Body of pancreas (tissue), 4 donors: ENCODE results near the gene TXNDC11. TPM values are rescaled to one million over a fixed set of nuclear protein-coding genes. Genes with fewer than 3 reads are reported as not detected.
"Not testable (repeated sequence)": the region's sequence is repeated elsewhere in the genome, so short reads cannot be mapped to it uniquely, and the experiment has no call there.

Experiments used
- ATAC-seq: fragments of 150-250 bp; one replicate; pipeline ENCODE4 v1.9.1; 2016
- DNase-seq, 4 donors: peaks; one replicate each; pipeline ENCODE4 v3.0.0-alpha.2; 2019
- H3K27ac ChIP-seq, 4 donors: fragments of 200-600 bp; sonication (generic); 1 replicate in 3 of 4; 2 replicates in 1 of 4; pipeline versions ENCODE4 v1.5.1 to v1.6.1; 2016 to 2019; ENCODE audit warnings: mild to moderate bottlenecking in 1 of 4, mixed read lengths in 1 of 4, moderate library complexity in 1 of 4
- H3K27me3 ChIP-seq, 2 donors: fragments of 200-600 bp; sonication (generic); one replicate each; pipeline ENCODE4 v1.6.0; 2016; ENCODE audit warnings: mild to moderate bottlenecking in 1 of 2
- H3K36me3 ChIP-seq, 2 donors: fragments of 200-600 bp; sonication (generic); replicated peaks in 1 of 2; 2 replicates each; pipeline ENCODE4 v1.5.1; 2016; ENCODE audit warnings: low read depth in 2 of 2; ENCODE audit not compliant: insufficient read depth in 1 of 2
- H3K4me1 ChIP-seq: fragments of 200-600 bp; sonication (generic); one replicate; pipeline ENCODE4 v1.6.0; 2016
- H3K4me3 ChIP-seq, 2 donors: fragments of 200-600 bp; sonication (generic); 1 replicate in 1 of 2; 2 replicates in 1 of 2; pipeline ENCODE4 v1.5.1; 2016 to 2019
- H3K9me3 ChIP-seq, 3 donors: fragments of 200-600 bp; sonication (generic); 1 replicate in 2 of 3; 2 replicates in 1 of 3; pipeline ENCODE4 v1.5.1; 2016
- CTCF ChIP-seq, 7 experiments: fragments of 450-650 bp in 4 of 7; fragments of 200-600 bp in 3 of 7; sonication (generic) in 3 of 7; IDR thresholded peaks; one replicate each; pipeline ENCODE4 v1.5.1; 2016 to 2019; ENCODE audit warnings: antibody characterized with exemption in 7 of 7
- POLR2A ChIP-seq, 3 donors: fragments of 450-650 bp; IDR thresholded peaks; one replicate each; pipeline ENCODE4 v1.6.1; 2016; ENCODE audit warnings: antibody characterized with exemption in 3 of 3, mild to moderate bottlenecking in 2 of 3
- WGBS, 2 donors: methylation state at CpG; one replicate each; pipeline ENCODE4 v1.1.5; 2017; 5-methylcytosine and 5-hydroxymethylcytosine counted together
- intact Hi-C: fragments of 100-400 bp; cut with DNase I; formaldehyde crosslinking; loops from one replicate; pipeline ENCODE4 v1.15.1; 2023
- total RNA-seq, 2 donors: library from RNA; depleted of rRNA; stranded (reverse); fragments of >200 nt; gene quantifications; one replicate each; pipeline ENCODE4 v1.1.0, GENCODE V29; 2016

Gene TXNDC11
- 10 to 100 TPM; 38.4 to 90.3 TPM for total RNA-seq

- ATAC-seq: peak; percentile 95
- H3K4me3 ChIP-seq: peak within 1 kb of the TSS; percentile 73 to 81
- no peaks in the 10 kb centered on the region for H3K27me3 ChIP-seq
- intact Hi-C loops: no loop called here
- peaks cover 61% of the 10 kb centered on the region for H3K4me1 ChIP-seq
- no peaks in the 10 kb centered on the region for H3K36me3 ChIP-seq
- peak; percentile 99 to 100 (median 100) for DNase-seq
- H3K9me3 ChIP-seq: no peaks in the 10 kb centered on the region
- 1 to 3% methylated on average over 7 to 85 of the region's 96 CpGs for WGBS, 2 donors
- TF ChIP-seq POLR2A (IDR thresholded peaks at IDR 0.05): peak; percentile 98 to 100 (median 98)
- TF ChIP-seq CTCF (IDR thresholded peaks at IDR 0.05): peak in 1 of 7 experiments; percentile 1
- H3K27ac ChIP-seq: peak within 1 kb of the TSS; percentile 98 to 99 (median 98)
Observed at GRCh38 chr16:11742536-11743307, at the start of gene TXNDC11. Gene TXNDC11 (minus strand): TSS chr16:11742857. CDS start chr16:11742730, 127 bp downstream.

- peak overlapping the region in 3 of 4 donors; percentile 64 to 99 (median 78) for H3K27ac ChIP-seq
- peaks cover 55% of the 10 kb centered on the region for H3K4me1 ChIP-seq
- TF ChIP-seq CTCF (IDR thresholded peaks at IDR 0.05): no peak
- no peak for TF ChIP-seq POLR2A (IDR thresholded peaks at IDR 0.05)
- no peaks in the 10 kb centered on the region for H3K9me3 ChIP-seq
- H3K36me3 ChIP-seq: no peaks in the 10 kb centered on the region
- DNase-seq: no peak
- no peaks in the 10 kb centered on the region for H3K27me3 ChIP-seq
- H3K4me3 ChIP-seq: no peak overlapping the region
- no peak for ATAC-seq
- intact Hi-C loops: no loop called here
- 88 to 93% methylated on average over 5 to 8 of the region's 8 CpGs for WGBS, 2 donors
Observed at GRCh38 chr16:11791144-11791828, 48.6 kb upstream of the TXNDC11 start.

GRCh38 chr16:11788914-11789313, 46.3 kb upstream of the TXNDC11 start:
- no peak for ATAC-seq

GRCh38 chr16:11784980-11785599, 42.4 kb upstream of the TXNDC11 start:
- H3K36me3 ChIP-seq, DNase-seq, ATAC-seq, H3K27me3 ChIP-seq, H3K9me3 ChIP-seq, H3K4me3 ChIP-seq: not testable (repeated sequence)
- intact Hi-C loops: loop anchor here (10.0 kb wide), 1 partner anchor 60 kb away; no protein-coding TSS in a partner anchor
- Histone ChIP-seq H3K27ac (peak overlapping the region in 2 of 4 donors; percentile 83 to 88), H3K4me1 (peaks cover 50% of the 10 kb centered on the region)
- 91 to 93% methylated on average over 13 of the region's 13 CpGs for WGBS, 2 donors

More at GRCh38 chr16:11788914-11789313, 46.3 kb upstream of the TXNDC11 start:
- DNase-seq: no peak
- TF ChIP-seq CTCF (IDR thresholded peaks at IDR 0.05): no peak
- TF ChIP-seq POLR2A (IDR thresholded peaks at IDR 0.05): no peak
- WGBS, 2 donors: 75 to 81% methylated on average over 3 of the region's 3 CpGs
- H3K36me3 ChIP-seq: no peaks in the 10 kb centered on the region
- no peak overlapping the region for H3K27ac ChIP-seq
- no peaks in the 10 kb centered on the region for H3K27me3 ChIP-seq
- H3K9me3 ChIP-seq: no peaks in the 10 kb centered on the region
- H3K4me3 ChIP-seq: no peak overlapping the region
- intact Hi-C loops: loop anchor here (10.0 kb wide), 1 partner anchor 56 kb away; no protein-coding TSS in a partner anchor
- H3K4me1 ChIP-seq: peaks cover 56% of the 10 kb centered on the region

GRCh38 chr16:11784381-11784780, 41.7 kb upstream of the TXNDC11 start:
- intact Hi-C loops: loop anchor here (10.0 kb wide), 1 partner anchor 60 kb away; no protein-coding TSS in a partner anchor
- H3K4me3 ChIP-seq, H3K9me3 ChIP-seq, H3K36me3 ChIP-seq, ATAC-seq, DNase-seq, H3K27me3 ChIP-seq: not testable (repeated sequence)
- peaks cover 50% of the 10 kb centered on the region for H3K4me1 ChIP-seq
- H3K27ac ChIP-seq: peak overlapping the region in 3 of 4 donors; percentile 83 to 89 (median 88)
- WGBS, 2 donors: 83 to 93% methylated on average over 5 to 6 of the region's 6 CpGs
